K562 (cell line): Measurements from ENCODE around the gene ICE2. TPM values are rescaled to one million over a fixed set of nuclear protein-coding genes. Genes with fewer than 3 reads are reported as not detected.

ENCODE experiments used
- ELF1 ChIP-seq: fragments of 200-800 bp; sonication (Bioruptor generic); IDR thresholded peaks from 2 replicates; pipeline ENCODE4 v1.6.1; 2016; ENCODE audit warnings: missing genetic modification characterization, missing compliant biosample characterization
- MLLT1 ChIP-seq, 2 experiments: fragments of 450-650 bp; IDR thresholded peaks; 2 replicates each; pipeline ENCODE4 v1.6.1; 2016
- NR2C2 ChIP-seq, 2 experiments: fragments of 200-800 bp in 1 of 2; sonication (Bioruptor generic) in 1 of 2; sonication (generic) in 1 of 2; formaldehyde crosslinking in 1 of 2; IDR thresholded peaks; 2 replicates each; pipeline versions ENCODE4 v1.6.1 to v1.8.0; 2016 to 2022; ENCODE audit warnings: mild to moderate bottlenecking in 1 of 2, missing compliant biosample characterization in 1 of 2, missing genetic modification characterization in 1 of 2, missing genetic modification reagents in 1 of 2
- ZBTB40 ChIP-seq, 2 experiments: fragments of 450-650 bp in 1 of 2; sonication (generic) in 1 of 2; formaldehyde crosslinking in 1 of 2; IDR thresholded peaks; 2 replicates each; pipeline versions ENCODE4 v1.7.1 to v1.9.0; 2016 to 2022; ENCODE audit warnings: inconsistent platforms in 1 of 2, mild to moderate bottlenecking in 1 of 2, missing genetic modification reagents in 1 of 2
- ZNF398 ChIP-seq: fragments of 250-450 bp; sonication (Bioruptor Pico); IDR thresholded peaks from 2 replicates; pipeline ENCODE4 v1.8.0; 2021; ENCODE audit warnings: moderate library complexity, mild to moderate bottlenecking, inconsistent platforms
- ZNF592 ChIP-seq: fragments of 450-650 bp; IDR thresholded peaks from 2 replicates; pipeline ENCODE4 v1.6.1; 2017; ENCODE audit warnings: antibody characterized with exemption, mild to moderate bottlenecking
- ZNF766 ChIP-seq: fragments of 200-800 bp; sonication (Bioruptor generic); conservative IDR thresholded peaks from 2 replicates; pipeline ENCODE4 v1.6.1; 2016; ENCODE audit warnings: missing genetic modification characterization, missing compliant biosample characterization
- polyA plus RNA-seq, 8 experiments: library from polyadenylated mRNA; depleted of rRNA in 4 of 8; stranded (reverse) in 5 of 8; unstranded in 3 of 8; fragments of >200 nt; fragmentation: Nextera tagmentation in 2 of 8; fragmentation: Illumina TruSeq in 1 of 8; extraction: Ambion mirVana in 2 of 8; extraction: Trizol in 1 of 8; gene quantifications; 2 replicates each; pipeline versions ENCODE4 v1.2.1 to v1.2.3, GENCODE V29; 2011 to 2014; ENCODE audit warnings: inconsistent platforms in 1 of 8, missing spikeins in 1 of 8
- total RNA-seq, 7 experiments: library from RNA; depleted of rRNA in 6 of 7; stranded (reverse); fragments of >200 nt in 6 of 7; fragmentation: Illumina TruSeq in 2 of 7; extraction: Trizol in 2 of 7; gene quantifications; 2 replicates each; pipeline versions ENCODE4 v1.2.1 to v1.2.3, GENCODE V29; 2011 to 2021; ENCODE audit warnings: low replicate concordance in 1 of 7

Gene ICE2
- total and polyA plus RNA-seq, 9 of the 15 experiments (the other 6 are each of a cell fraction or from before 2014, with no cell fraction given): 21.8 to 87.9 (median 58.1) TPM

GRCh38 chr15:60399246-60399915 is 79.6 kb downstream of the ICE2 start (continued):
- TF ChIP-seq ZNF398 (CRISPR knock-in tag) (no peak), ZNF592 (peak; percentile 8; the same call in 1 of the 2 replicates), ZBTB40 (IDR thresholded peaks at IDR 0.05) (0 out of 2 replicates have a peak, but pooled peaks have one; percentile 18), ZBTB40 (CRISPR knock-in tag; IDR thresholded peaks at IDR 0.05) (no peak), NR2C2 (CRISPR knock-in tag; IDR thresholded peaks at IDR 0.05) (no peak), NR2C2 (tag; IDR thresholded peaks at IDR 0.05) (no peak), ZNF766 (CRISPR knock-in tag) (peak; percentile 85), MLLT1 (IDR thresholded peaks at IDR 0.05) (0 out of 4 replicates have a peak, but pooled peaks of 1 of the 2 experiments have one; percentile 15), ELF1 (tag) (peak; percentile 58; the same call in 1 of the 2 replicates)
